PC-9 (cell line): ENCODE measurements around the gene GLCCI1. TPM values are rescaled to one million over a fixed set of nuclear protein-coding genes. Genes with fewer than 3 reads are reported as not detected.
A peak's percentile ranks its signal among the peaks of the same experiment; 100 is the strongest.
"Not testable (repeated sequence)": the region's sequence is repeated elsewhere in the genome, so short reads cannot be mapped to it uniquely, and the experiment has no call there.

Experiments
- BruUV-seq: library from RNA; stranded (reverse); fragments of 400-500 nt; replicated peaks from 2 replicates; lab custom pipeline; 2021; lab: Mats Ljungman, UMichigan
- CTCF ChIA-PET: fragments of 300-600 bp; sonication (Branson Sonifier 250); formaldehyde crosslinking; loops from one replicate; lab custom pipeline; 2022; ENCODE audit warnings: antibody characterized with exemption; lab: Charles Lee
- POLR2A ChIA-PET: fragments of 300-600 bp; sonication (Branson Sonifier 250); formaldehyde crosslinking; loops from one replicate; lab custom pipeline; 2022; ENCODE audit warnings: antibody characterized with exemption; ENCODE audit not compliant: unreplicated experiment; lab: Charles Lee
- DNase-seq, 2 experiments: peaks; one replicate each; pipeline versions ENCODE4 v3.0.0 to v3.0.0-alpha.2; 2015 to 2022; ENCODE audit warnings: mixed read lengths in 1 of 2
- H2AFZ ChIP-seq: fragments of 200-600 bp; sonication (generic); 2 replicates; pipeline ENCODE4 v1.8.1; 2017; ENCODE audit warnings: antibody characterized with exemption
- H3F3A ChIP-seq: fragments of 200-600 bp; sonication (generic); 2 replicates; pipeline ENCODE4 v1.8.1; 2017; ENCODE audit warnings: antibody characterized with exemption, mild to moderate bottlenecking, low read depth; ENCODE audit not compliant: insufficient read depth
- H3K27ac ChIP-seq: fragments of 200-600 bp; sonication (generic); 2 replicates; pipeline ENCODE4 v1.6.1; 2016; ENCODE audit warnings: mixed run types
- H3K27me3 ChIP-seq: fragments of 200-600 bp; sonication (generic); 2 replicates; pipeline ENCODE4 v1.6.1; 2016; ENCODE audit warnings: low read depth, mixed run types; ENCODE audit not compliant: insufficient read depth
- H3K36me3 ChIP-seq: fragments of 200-600 bp; sonication (generic); 2 replicates; pipeline ENCODE4 v1.6.1; 2016; ENCODE audit warnings: low read depth, mixed run types
- H3K4me1 ChIP-seq: fragments of 200-600 bp; sonication (generic); replicated peaks from 2 replicates; pipeline ENCODE4 v1.6.1; 2016; ENCODE audit warnings: mixed run types; ENCODE audit not compliant: insufficient read depth
- H3K4me2 ChIP-seq: fragments of 200-600 bp; sonication (generic); 2 replicates; pipeline ENCODE4 v1.6.1; 2017; ENCODE audit warnings: mixed run types
- H3K4me3 ChIP-seq: fragments of 200-600 bp; sonication (generic); 2 replicates; pipeline ENCODE4 v1.6.1; 2016; ENCODE audit warnings: mixed run types
- H3K79me2 ChIP-seq: fragments of 200-600 bp; sonication (generic); 2 replicates; pipeline ENCODE4 v1.6.1; 2017; ENCODE audit warnings: low read depth, mixed run types
- H3K9me2 ChIP-seq: fragments of 200-600 bp; sonication (generic); 2 replicates; pipeline ENCODE4 v1.8.1; 2017; ENCODE audit warnings: mild to moderate bottlenecking; ENCODE audit not compliant: insufficient read depth
- H3K9me3 ChIP-seq: fragments of 200-600 bp; sonication (generic); 2 replicates; pipeline ENCODE4 v1.8.1; 2016; ENCODE audit warnings: low read depth; ENCODE audit not compliant: insufficient read depth
- H4K20me1 ChIP-seq: fragments of 200-600 bp; sonication (generic); 2 replicates; pipeline ENCODE4 v1.8.1; 2017; ENCODE audit not compliant: insufficient read depth
- CTCF ChIP-seq: fragments of 200-600 bp; sonication (generic); conservative IDR thresholded peaks from 2 replicates; pipeline ENCODE4 v1.6.1; 2017; ENCODE audit warnings: mixed run types, antibody characterized with exemption, mild to moderate bottlenecking, moderate library complexity
- EZH2 ChIP-seq: fragments of 200-600 bp; sonication (generic); IDR thresholded peaks from 2 replicates; pipeline ENCODE4 v1.8.0; 2017; ENCODE audit warnings: antibody characterized with exemption, low read depth
- intact Hi-C: fragments of 100-400 bp; cut with micrococcal nuclease; formaldehyde crosslinking; loops from one replicate; pipeline ENCODE4 v1.10.0; 2022; ENCODE audit not compliant: unreplicated experiment
- total RNA-seq: library from RNA; stranded (reverse); gene quantifications from 2 replicates; pipeline ENCODE4 v1.2.3, GENCODE V29; 2021

GLCCI1 gene
- total RNA-seq, 1 experiment from 2014 or later = 42.1 TPM

- H3K79me2 ChIP-seq = no peaks in the 10 kb centered on the region
- DNase-seq = no peak
- no peak overlapping the region for H3K4me2 ChIP-seq
- no peak overlapping the region for H3K4me3 ChIP-seq
- TF ChIP-seq CTCF = no peak
- TF ChIP-seq EZH2 = no peak
- no peaks in the 10 kb centered on the region for H4K20me1 ChIP-seq
- H3K27me3 ChIP-seq = no peaks in the 10 kb centered on the region
- H3K4me1 ChIP-seq = no peaks in the 10 kb centered on the region
- H3K9me2 ChIP-seq = no peaks in the 10 kb centered on the region
- CTCF ChIA-PET = interaction anchor here (0.9 kb wide), 1 partner anchor 119 kb away, joined by 3 read pairs; no protein-coding TSS in a partner anchor
- no TSS peak for BruUV-seq
- intact Hi-C loops = no loop called here
- POLR2A ChIA-PET = interaction anchor here (0.7 kb wide), 1 partner anchor 449 kb away, joined by 3 read pairs; no protein-coding TSS in a partner anchor
- H3K9me3 ChIP-seq = no peaks in the 10 kb centered on the region
- H3K36me3 ChIP-seq = 0 out of 2 replicates have a peak, but pooled peaks cover 15% of the 10 kb centered on the region
- no peak overlapping the region for H3K27ac ChIP-seq
- no peaks in the 10 kb centered on the region for H3F3A ChIP-seq
- H2AFZ ChIP-seq = no peak overlapping the region
Measured at GRCh38 chr7:8089036-8089780, 120.6 kb downstream of the GLCCI1 start.

- BruUV-seq = TSS peak; percentile 8
- Histone ChIP-seq H3K9me3 (no peaks in the 10 kb centered on the region), H3K27ac (no peak overlapping the region), H3F3A (no peaks in the 10 kb centered on the region), H3K79me2 (no peaks in the 10 kb centered on the region), H3K27me3 (no peaks in the 10 kb centered on the region), H3K36me3 (no peaks in the 10 kb centered on the region), H3K4me2 (no peak overlapping the region), H4K20me1 (no peaks in the 10 kb centered on the region), H3K9me2 (no peaks in the 10 kb centered on the region), H2AFZ (no peak overlapping the region), H3K4me1 (no peaks in the 10 kb centered on the region), H3K4me3 (no peak overlapping the region)
- CTCF ChIA-PET = no interaction called here
- intact Hi-C loops = no loop called here
- TF ChIP-seq EZH2 = no peak
- TF ChIP-seq CTCF = no peak
- POLR2A ChIA-PET = no interaction called here
- DNase-seq = no peak
Measured at GRCh38 chr7:8092140-8092539, 123.5 kb downstream of the GLCCI1 start.

- intact Hi-C loops = no loop called here
- Histone ChIP-seq H3K4me1 (no peaks in the 10 kb centered on the region), H3K27me3 (no peaks in the 10 kb centered on the region), H3K4me3 (no peak overlapping the region), H3K79me2 (no peaks in the 10 kb centered on the region), H3K27ac (no peak overlapping the region), H3K36me3 (no peaks in the 10 kb centered on the region), H3F3A (no peaks in the 10 kb centered on the region), H3K9me2 (no peaks in the 10 kb centered on the region), H3K4me2 (no peak overlapping the region), H4K20me1 (no peaks in the 10 kb centered on the region), H3K9me3 (peaks cover 5% of the 10 kb centered on the region; the same call in 1 of the 2 replicates), H2AFZ (no peak overlapping the region)
- ChIA-PET CTCF (no interaction called here), POLR2A (no interaction called here)
- DNase-seq = no peak
- no TSS peak for BruUV-seq
- TF ChIP-seq EZH2 = no peak
- no peak for TF ChIP-seq CTCF
Measured at GRCh38 chr7:8094164-8095140, 125.9 kb downstream of the GLCCI1 start.

GRCh38 chr7:8101292-8101691 lies 132.7 kb downstream of the GLCCI1 start:
- DNase-seq, CTCF ChIA-PET, H3K79me2 ChIP-seq, H3K4me2 ChIP-seq, H2AFZ ChIP-seq, H3K36me3 ChIP-seq, H3K4me1 ChIP-seq, BruUV-seq, H3K9me3 ChIP-seq, H3K27me3 ChIP-seq, H3F3A ChIP-seq, H3K9me2 ChIP-seq, POLR2A ChIA-PET, H4K20me1 ChIP-seq, H3K27ac ChIP-seq, H3K4me3 ChIP-seq, intact Hi-C loops: not testable (repeated sequence)
